Occipital lobe (tissue), 2 donors: ENCODE measurements around the gene KIF26B. TPM values are rescaled to one million over a fixed set of nuclear protein-coding genes. Genes with fewer than 3 reads are reported as not detected.
A peak's percentile ranks its signal among the peaks of the same experiment; 100 is the strongest.

Experiments used
- DNase-seq: peaks from one replicate; lab custom pipeline; 2025; lab: John Stamatoyannopoulos, UW
- total RNA-seq: library from RNA; depleted of rRNA; stranded (reverse); fragments of >200 nt; gene quantifications from one replicate; pipeline ENCODE4 v1.2.3, GENCODE V29; 2014

KIF26B gene
- total RNA-seq, 1 donor from 2014 or later: 31.7 TPM

- DNase-seq: no peak
Observed at GRCh38 chr1:245207801-245208200, 53.0 kb downstream of the KIF26B start.

- no peak for DNase-seq
Observed at GRCh38 chr1:245209658-245210435, 55.1 kb downstream of the KIF26B start.

GRCh38 chr1:245211035-245211749, 56.4 kb downstream of the KIF26B start:
- no peak for DNase-seq

GRCh38 chr1:245211761-245212160, 57.0 kb downstream of the KIF26B start:
- DNase-seq: no peak

- no peak for DNase-seq
Observed at GRCh38 chr1:245212221-245212710, 57.5 kb downstream of the KIF26B start.

GRCh38 chr1:245213066-245213831, 58.5 kb downstream of the KIF26B start:
- DNase-seq: no peak

- DNase-seq: no peak
Observed at GRCh38 chr1:245215071-245215470, 60.3 kb downstream of the KIF26B start.

GRCh38 chr1:245216366-245217115, 61.8 kb downstream of the KIF26B start:
- DNase-seq: no peak

- no peak for DNase-seq
Observed at GRCh38 chr1:245217853-245218608, 63.2 kb downstream of the KIF26B start.

GRCh38 chr1:245220381-245220985, 65.7 kb downstream of the KIF26B start:
- DNase-seq: no peak

- no peak for DNase-seq
Observed at GRCh38 chr1:245221805-245222204, 67.0 kb downstream of the KIF26B start.

GRCh38 chr1:245222931-245223595, 68.3 kb downstream of the KIF26B start:
- DNase-seq: no peak

- no peak for DNase-seq
Observed at GRCh38 chr1:245225322-245226202, 70.8 kb downstream of the KIF26B start.

- DNase-seq: no peak
Observed at GRCh38 chr1:245226203-245226499, 71.4 kb downstream of the KIF26B start.

- DNase-seq: no peak
Observed at GRCh38 chr1:245229051-245229450, 74.3 kb downstream of the KIF26B start.

- DNase-seq: no peak
Observed at GRCh38 chr1:245232931-245233330, 78.1 kb downstream of the KIF26B start.

- peak; percentile 6 for DNase-seq
Observed at GRCh38 chr1:245234217-245235081, 79.7 kb downstream of the KIF26B start.

GRCh38 chr1:245235156-245235555, 80.4 kb downstream of the KIF26B start:
- no peak for DNase-seq
